IPS-18a (cell line): ENCODE measurements around the gene BZW2.
A peak's percentile ranks its signal among the peaks of the same experiment; 100 is the strongest.

ENCODE experiments used
- H3K27ac ChIP-seq: one replicate; pipeline ENCODE4 v1.5.1; 2013; ENCODE audit warnings: low read length
- H3K27me3 ChIP-seq: one replicate; pipeline ENCODE4 v1.6.1; 2013; ENCODE audit warnings: mild to moderate bottlenecking, low read length; ENCODE audit not compliant: control insufficient read depth, insufficient read depth
- H3K36me3 ChIP-seq: one replicate; pipeline ENCODE4 v1.6.1; 2013; ENCODE audit warnings: low read depth, low read length; ENCODE audit not compliant: control insufficient read depth
- H3K4me1 ChIP-seq: one replicate; pipeline ENCODE4 v1.6.1; 2013; ENCODE audit warnings: low read depth, low read length; ENCODE audit not compliant: control insufficient read depth
- H3K4me3 ChIP-seq: one replicate; pipeline ENCODE4 v1.5.1; 2013; ENCODE audit warnings: low read length
- H3K9ac ChIP-seq: one replicate; pipeline ENCODE4 v1.6.1; 2013; ENCODE audit warnings: mild to moderate bottlenecking, low read length, moderate library complexity
- H3K9me3 ChIP-seq: one replicate; pipeline ENCODE4 v1.6.1; 2013; ENCODE audit warnings: low read depth, low read length; ENCODE audit not compliant: control insufficient read depth

BZW2 gene

DNA sequence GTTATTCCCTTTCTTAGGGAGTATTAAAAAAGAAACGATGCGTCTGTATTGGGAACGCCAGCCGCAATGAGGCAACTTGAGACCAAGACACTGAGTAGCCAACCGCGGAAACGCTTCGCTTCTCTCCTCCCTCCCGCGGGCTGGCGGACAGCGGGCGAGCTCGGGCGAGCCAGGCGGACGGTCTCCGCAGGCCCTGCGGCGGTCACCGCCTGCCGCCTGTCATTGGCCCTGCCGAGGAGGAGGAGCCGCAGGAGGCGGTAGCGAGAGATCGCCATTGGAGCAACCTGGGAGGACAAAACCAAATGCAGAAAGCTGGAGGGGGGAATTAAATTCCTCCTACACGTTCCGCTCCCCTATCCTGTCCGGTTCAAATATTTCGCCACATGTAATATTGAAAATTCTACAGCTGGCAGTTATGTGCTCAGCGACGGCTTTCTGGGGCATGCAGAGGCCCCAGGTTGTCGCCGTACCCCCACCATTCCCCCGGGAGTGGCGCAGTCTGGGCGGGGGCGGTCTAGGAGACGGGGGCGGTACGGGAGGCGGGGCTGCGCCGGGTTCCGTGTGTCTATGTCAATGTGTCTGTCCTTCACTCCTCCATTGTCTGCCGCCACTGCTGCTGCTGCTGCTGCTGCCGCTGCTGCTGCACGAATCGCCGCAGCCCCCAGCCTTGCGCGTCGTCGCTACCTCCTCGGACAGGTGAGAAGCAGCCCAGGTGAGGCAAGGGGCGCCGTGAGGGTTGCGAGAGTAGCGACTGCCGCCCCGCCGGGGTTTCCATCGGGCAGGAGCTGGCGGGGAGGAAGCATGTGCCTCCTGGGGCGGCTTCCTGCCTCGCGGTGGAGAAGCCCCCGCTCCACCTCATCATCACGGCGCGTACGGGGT, at the start of gene BZW2, which contains the start of gene ANKMY2:
Gene BZW2, plus strand, starts transcription at position 589 of the 879 bp plus-strand sequence. CDS start 19,263 bp downstream, outside the sequence.
Gene ANKMY2, minus strand, starts transcription at position 162 of the 879 bp plus-strand sequence. CDS start 181 bp downstream, outside the sequence.
- Histone ChIP-seq H3K4me1 (peaks cover 28% of the 10 kb centered on the region), H3K27me3 (peaks cover 7% of the 10 kb centered on the region), H3K9ac (peak within 1 kb of the TSS; percentile 93), H3K9me3 (no peaks in the 10 kb centered on the region), H3K4me3 (peak within 1 kb of the TSS; percentile 84), H3K27ac (peak within 1 kb of the TSS; percentile 100), H3K36me3 (no peaks in the 10 kb centered on the region)

DNA sequence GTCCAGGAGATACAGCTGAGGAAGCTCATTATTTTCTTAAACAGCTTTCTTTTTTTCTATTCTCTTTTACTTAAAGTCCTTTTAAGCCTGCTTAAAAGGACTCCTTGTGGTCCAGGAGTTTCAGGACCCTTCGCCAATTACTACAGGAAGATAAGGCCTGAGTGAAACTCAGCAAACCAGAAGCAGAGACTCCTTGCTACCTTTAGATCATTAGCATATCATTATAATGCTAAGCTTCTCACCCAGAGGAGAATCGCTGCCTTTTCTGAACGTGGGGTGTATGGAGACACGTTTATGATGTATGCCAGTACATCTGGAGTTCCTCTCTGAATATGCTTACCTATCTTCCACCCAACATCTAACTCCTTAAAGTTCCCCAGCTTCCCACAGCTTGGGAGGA, 48.0 kb upstream of the BZW2 start:
- peaks cover 11% of the 10 kb centered on the region for H3K4me1 ChIP-seq
- no peaks in the 10 kb centered on the region for H3K27me3 ChIP-seq
- no peak overlapping the region for H3K27ac ChIP-seq
- H3K4me3 ChIP-seq: no peak overlapping the region
- no peaks in the 10 kb centered on the region for H3K36me3 ChIP-seq
- no peak overlapping the region for H3K9ac ChIP-seq
- H3K9me3 ChIP-seq: no peaks in the 10 kb centered on the region

GRCh38 chr7:16599860-16600259, 46.1 kb upstream of the BZW2 start:
- no peaks in the 10 kb centered on the region for H3K9me3 ChIP-seq
- peaks cover 11% of the 10 kb centered on the region for H3K4me1 ChIP-seq
- no peak overlapping the region for H3K27ac ChIP-seq
- no peak overlapping the region for H3K4me3 ChIP-seq
- H3K27me3 ChIP-seq: no peaks in the 10 kb centered on the region
- no peaks in the 10 kb centered on the region for H3K36me3 ChIP-seq
- no peak overlapping the region for H3K9ac ChIP-seq

DNA sequence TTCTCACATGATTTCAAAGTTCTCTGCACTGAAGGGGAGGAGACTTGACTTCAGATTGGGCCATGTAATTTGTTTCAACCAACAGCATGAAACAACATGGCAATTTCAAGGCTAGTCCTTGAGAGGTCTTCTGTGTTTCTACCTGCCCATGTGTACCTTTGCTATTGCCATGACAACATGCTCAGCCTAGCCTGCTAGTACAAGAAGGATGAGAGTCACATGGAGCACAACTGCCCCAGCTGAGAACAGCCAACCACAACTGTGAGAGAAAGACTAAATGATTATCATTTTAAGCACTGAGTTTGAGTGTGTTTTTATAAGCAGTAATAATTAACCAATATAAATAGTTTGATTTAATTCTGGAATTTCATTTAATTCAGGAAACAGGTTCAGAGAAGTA, 42.3 kb upstream of the BZW2 start:
- no peaks in the 10 kb centered on the region for H3K36me3 ChIP-seq
- H3K9me3 ChIP-seq: no peaks in the 10 kb centered on the region
- no peak overlapping the region for H3K27ac ChIP-seq
- no peak overlapping the region for H3K9ac ChIP-seq
- H3K4me1 ChIP-seq: no peaks in the 10 kb centered on the region
- H3K4me3 ChIP-seq: no peak overlapping the region
- H3K27me3 ChIP-seq: no peaks in the 10 kb centered on the region

- Histone ChIP-seq H3K9ac (no peak overlapping the region), H3K4me1 (no peaks in the 10 kb centered on the region), H3K27ac (no peak overlapping the region), H3K9me3 (no peaks in the 10 kb centered on the region), H3K4me3 (no peak overlapping the region), H3K36me3 (no peaks in the 10 kb centered on the region), H3K27me3 (no peaks in the 10 kb centered on the region)
Measured at GRCh38 chr7:16604054-16604453, 41.9 kb upstream of the BZW2 start.

DNA sequence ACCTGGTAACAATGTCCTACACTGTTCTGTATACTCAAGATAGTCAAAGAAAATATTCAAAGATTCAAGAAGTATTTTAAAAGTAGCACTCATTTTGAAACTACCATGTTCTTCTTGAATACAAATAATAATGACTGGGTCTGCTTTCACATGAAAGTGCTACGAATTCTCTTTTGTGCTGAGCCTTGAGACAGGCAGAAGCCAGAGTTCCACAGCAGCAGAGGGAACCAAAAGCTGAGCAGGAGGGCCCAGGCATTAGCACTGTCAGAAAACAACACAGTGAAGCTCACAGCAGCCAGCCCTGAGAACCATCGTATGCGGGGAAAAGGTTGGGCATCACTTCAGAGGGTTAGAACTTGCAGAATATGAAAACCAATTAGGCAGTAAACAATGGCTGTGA, 39.3 kb upstream of the BZW2 start:
- Histone ChIP-seq H3K36me3 (no peaks in the 10 kb centered on the region), H3K4me1 (no peaks in the 10 kb centered on the region), H3K9ac (no peak overlapping the region), H3K4me3 (no peak overlapping the region), H3K27ac (no peak overlapping the region), H3K9me3 (no peaks in the 10 kb centered on the region), H3K27me3 (no peaks in the 10 kb centered on the region)

DNA sequence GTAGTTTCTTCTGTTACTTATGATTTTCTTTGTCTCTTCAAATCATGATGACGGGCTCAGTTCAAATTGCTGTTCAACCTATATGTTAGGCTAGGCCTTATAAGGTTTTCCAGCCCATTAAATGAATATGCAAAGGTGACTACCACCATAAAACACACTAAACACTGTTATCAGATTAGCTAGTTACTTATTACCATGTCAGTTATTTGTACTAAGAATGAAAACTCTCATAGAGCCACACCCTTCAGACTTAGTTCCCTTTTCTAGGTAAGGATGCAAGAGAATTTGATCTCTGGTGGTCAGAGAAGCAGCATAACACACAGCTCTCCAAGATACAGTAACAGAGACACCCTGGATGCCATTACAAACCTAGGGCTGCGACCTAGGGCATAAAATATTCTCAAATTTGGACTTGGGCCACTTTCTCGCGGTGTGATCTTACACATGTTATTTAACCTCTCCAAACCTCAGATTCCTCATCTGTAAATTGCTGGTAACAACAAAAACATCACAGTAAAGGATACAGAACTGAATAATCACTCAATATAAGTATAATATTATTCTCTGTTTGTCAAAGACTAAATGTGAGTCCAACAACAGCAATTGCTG, 36.0 kb upstream of the BZW2 start:
- no peak overlapping the region for H3K9ac ChIP-seq
- H3K27ac ChIP-seq: no peak overlapping the region
- no peaks in the 10 kb centered on the region for H3K4me1 ChIP-seq
- no peaks in the 10 kb centered on the region for H3K36me3 ChIP-seq
- no peaks in the 10 kb centered on the region for H3K9me3 ChIP-seq
- H3K4me3 ChIP-seq: no peak overlapping the region
- H3K27me3 ChIP-seq: no peaks in the 10 kb centered on the region

- H3K4me1 ChIP-seq: peaks cover 3% of the 10 kb centered on the region
- H3K36me3 ChIP-seq: no peaks in the 10 kb centered on the region
Measured at GRCh38 chr7:16611711-16612110, 34.3 kb upstream of the BZW2 start.

GRCh38 chr7:16615228-16615627, 30.8 kb upstream of the BZW2 start:
- H3K9me3 ChIP-seq: no peaks in the 10 kb centered on the region
- H3K4me3 ChIP-seq: no peak overlapping the region
- H3K36me3 ChIP-seq: no peaks in the 10 kb centered on the region
- H3K27me3 ChIP-seq: no peaks in the 10 kb centered on the region
- no peak overlapping the region for H3K9ac ChIP-seq
- no peak overlapping the region for H3K27ac ChIP-seq
- peaks cover 3% of the 10 kb centered on the region for H3K4me1 ChIP-seq

More at GRCh38 chr7:16611711-16612110, 34.3 kb upstream of the BZW2 start:
- H3K4me3 ChIP-seq: no peak overlapping the region
- H3K27me3 ChIP-seq: no peaks in the 10 kb centered on the region
- no peaks in the 10 kb centered on the region for H3K9me3 ChIP-seq
- no peak overlapping the region for H3K27ac ChIP-seq
- H3K9ac ChIP-seq: no peak overlapping the region

DNA sequence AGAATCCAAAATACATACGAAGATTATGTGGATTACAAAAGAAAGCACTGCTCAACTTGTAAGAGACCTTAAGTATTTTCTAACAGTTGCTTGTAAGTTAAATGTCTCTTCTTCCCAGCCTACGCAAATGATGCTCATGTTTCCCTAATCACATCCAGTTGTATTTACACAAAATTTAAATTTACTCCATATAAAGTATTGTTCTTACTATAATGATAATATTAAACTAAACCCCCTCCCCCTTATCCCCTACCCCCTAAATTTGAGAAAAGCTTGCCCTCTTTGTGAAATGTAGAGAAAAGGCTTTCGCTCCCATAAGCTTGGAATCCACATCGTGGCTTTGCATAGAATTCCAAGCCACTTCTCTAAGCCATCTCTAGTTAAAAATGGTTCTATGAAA, 29.9 kb upstream of the BZW2 start:
- Histone ChIP-seq H3K27ac (no peak overlapping the region), H3K9ac (no peak overlapping the region), H3K27me3 (no peaks in the 10 kb centered on the region), H3K4me1 (peaks cover 3% of the 10 kb centered on the region), H3K4me3 (no peak overlapping the region), H3K36me3 (no peaks in the 10 kb centered on the region), H3K9me3 (no peaks in the 10 kb centered on the region)

- Histone ChIP-seq H3K9me3 (no peaks in the 10 kb centered on the region), H3K9ac (no peak overlapping the region), H3K27ac (no peak overlapping the region), H3K36me3 (no peaks in the 10 kb centered on the region), H3K27me3 (no peaks in the 10 kb centered on the region), H3K4me3 (no peak overlapping the region), H3K4me1 (peaks cover 3% of the 10 kb centered on the region)
Measured at GRCh38 chr7:16616542-16616941, 29.4 kb upstream of the BZW2 start.
